Sigmoid colon (tissue), 7 donors: ENCODE results near the gene DNAJC3. TPM values are rescaled to one million over a fixed set of nuclear protein-coding genes. Genes with fewer than 3 reads are reported as not detected.
"Not testable (repeated sequence)": the region's sequence is repeated elsewhere in the genome, so short reads cannot be mapped to it uniquely, and the experiment has no call there.

ENCODE experiments used
- DNase-seq: peaks from one replicate; pipeline ENCODE4 v3.0.0-alpha.2; 2019
- H3K27ac ChIP-seq, 4 donors: fragments of 200-600 bp; sonication (generic); one replicate each; pipeline ENCODE4 v1.5.1; 2016 to 2019; ENCODE audit warnings: mild to moderate bottlenecking in 1 of 4
- H3K27me3 ChIP-seq, 3 donors: fragments of 200-600 bp; sonication (generic); one replicate each; pipeline ENCODE4 v1.5.1; 2019; ENCODE audit warnings: mild to moderate bottlenecking in 1 of 3
- H3K36me3 ChIP-seq, 4 donors: fragments of 200-600 bp; sonication (generic); one replicate each; pipeline ENCODE4 v1.5.1; 2016 to 2019
- H3K4me1 ChIP-seq, 4 donors: fragments of 200-600 bp; sonication (generic); one replicate each; pipeline ENCODE4 v1.5.1; 2017 to 2019
- H3K4me3 ChIP-seq, 4 donors: fragments of 200-600 bp; sonication (generic); one replicate each; pipeline ENCODE4 v1.5.1; 2017 to 2019; ENCODE audit warnings: mild to moderate bottlenecking in 2 of 4, moderate library complexity in 1 of 4
- H3K9me3 ChIP-seq, 4 donors: fragments of 200-600 bp in 3 of 4; sonication (generic) in 3 of 4; one replicate each; pipeline versions ENCODE4 v1.5.1 to v1.6.1; 2013 to 2019
- EP300 ChIP-seq, 4 donors: sonication (generic); formaldehyde crosslinking; IDR thresholded peaks; one replicate each; pipeline ENCODE4 v1.6.1; 2017; ENCODE audit warnings: antibody characterized with exemption in 4 of 4
- POLR2A ChIP-seq, 2 donors: fragments of 450-650 bp; IDR thresholded peaks; one replicate each; pipeline ENCODE4 v1.6.1; 2016; ENCODE audit warnings: antibody characterized with exemption in 2 of 2, mild to moderate bottlenecking in 2 of 2, moderate library complexity in 2 of 2
- POLR2AphosphoS5 ChIP-seq, 4 donors: sonication (generic); formaldehyde crosslinking; IDR thresholded peaks; one replicate each; pipeline ENCODE4 v1.6.1; 2017; ENCODE audit warnings: antibody characterized with exemption in 4 of 4
- WGBS, 2 donors: extraction: QIAGEN DNeasy Blood & Tissue Kit; methylation state at CpG; one replicate each; pipeline ENCODE4 v1.1.7; 2013; 5-methylcytosine and 5-hydroxymethylcytosine counted together
- intact Hi-C: fragments of 100-400 bp; cut with DNase I; formaldehyde crosslinking; loops from one replicate; pipeline ENCODE4 v1.15.1; 2023
- polyA plus RNA-seq, 3 donors: library from polyadenylated mRNA; stranded (reverse); fragments of 200-250 nt; gene quantifications; one replicate each; pipeline ENCODE4 v1.2.3, GENCODE V29; 2013
- total RNA-seq, 4 donors: library from RNA; depleted of rRNA; stranded (reverse); fragments of >200 nt; gene quantifications; one replicate each; pipeline ENCODE4 v1.1.0, GENCODE V29; 2016
- TF ChIP-seq, protein P1 (sequence below), 4 experiments: fragments of 450-650 bp in 3 of 4; fragments of 200-600 bp in 1 of 4; IDR thresholded peaks; one replicate each; pipeline ENCODE4 v1.5.1; 2016 to 2019; ENCODE audit warnings: antibody characterized with exemption in 4 of 4, mild to moderate bottlenecking in 3 of 4, moderate library complexity in 2 of 4
- donor health status: healthy with polysubstance abuse.
- donor health status: Bipolar disorder and iron deficiency.
- donor health status: healthy.

Gene DNAJC3
- total and polyA plus RNA-seq, 7 donors = 4.8 to 48.5 (median 41.5) TPM

DNA sequence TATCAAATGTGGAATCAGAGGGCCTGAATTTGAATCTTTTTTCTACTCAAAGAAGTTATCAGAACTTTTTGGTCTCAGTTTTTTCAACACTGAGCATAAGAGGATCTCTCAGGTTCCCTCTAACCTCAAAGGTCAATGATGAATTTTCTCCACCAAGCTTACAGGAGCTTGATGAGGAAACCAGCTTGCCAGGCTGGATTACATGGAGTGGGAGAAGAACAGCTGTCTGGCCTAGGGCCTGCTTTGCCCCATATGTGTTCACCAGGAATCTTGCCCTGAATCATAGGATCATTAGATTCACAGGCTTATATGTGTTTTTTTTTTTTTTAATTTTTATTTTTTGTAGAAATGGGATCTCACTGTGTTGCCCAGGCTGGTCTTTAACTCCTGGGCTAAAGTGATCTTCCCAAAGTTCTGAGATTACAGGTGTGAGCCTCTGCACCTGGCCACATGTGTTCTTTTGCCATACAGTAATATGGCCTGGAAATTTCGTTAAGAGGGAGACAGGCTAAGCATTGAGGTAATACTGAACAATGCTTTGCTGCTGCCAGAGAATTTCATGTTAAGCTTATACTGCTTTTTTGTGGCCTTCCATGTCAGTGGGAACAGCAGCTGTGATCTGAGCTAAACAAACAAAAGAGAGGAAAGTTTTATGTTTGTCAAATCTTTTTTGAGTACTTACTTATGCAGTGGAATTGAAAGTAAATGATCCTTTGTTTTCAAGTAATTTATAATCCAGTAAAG, 110.6 kb downstream of the DNAJC3 start:
- H3K36me3 ChIP-seq = peaks cover 0 to 56% (median 11%) of the 10 kb centered on the region in 4 donors
- 18 to 61% methylated on average over 1 of the region's 1 CpG for WGBS, 2 donors
- no peak for DNase-seq
- H3K9me3 ChIP-seq = no peaks in the 10 kb centered on the region
- no peak overlapping the region for H3K4me3 ChIP-seq
- TF ChIP-seq EP300 (IDR thresholded peaks at IDR 0.05) = no peak
- TF ChIP-seq, protein P1, sequence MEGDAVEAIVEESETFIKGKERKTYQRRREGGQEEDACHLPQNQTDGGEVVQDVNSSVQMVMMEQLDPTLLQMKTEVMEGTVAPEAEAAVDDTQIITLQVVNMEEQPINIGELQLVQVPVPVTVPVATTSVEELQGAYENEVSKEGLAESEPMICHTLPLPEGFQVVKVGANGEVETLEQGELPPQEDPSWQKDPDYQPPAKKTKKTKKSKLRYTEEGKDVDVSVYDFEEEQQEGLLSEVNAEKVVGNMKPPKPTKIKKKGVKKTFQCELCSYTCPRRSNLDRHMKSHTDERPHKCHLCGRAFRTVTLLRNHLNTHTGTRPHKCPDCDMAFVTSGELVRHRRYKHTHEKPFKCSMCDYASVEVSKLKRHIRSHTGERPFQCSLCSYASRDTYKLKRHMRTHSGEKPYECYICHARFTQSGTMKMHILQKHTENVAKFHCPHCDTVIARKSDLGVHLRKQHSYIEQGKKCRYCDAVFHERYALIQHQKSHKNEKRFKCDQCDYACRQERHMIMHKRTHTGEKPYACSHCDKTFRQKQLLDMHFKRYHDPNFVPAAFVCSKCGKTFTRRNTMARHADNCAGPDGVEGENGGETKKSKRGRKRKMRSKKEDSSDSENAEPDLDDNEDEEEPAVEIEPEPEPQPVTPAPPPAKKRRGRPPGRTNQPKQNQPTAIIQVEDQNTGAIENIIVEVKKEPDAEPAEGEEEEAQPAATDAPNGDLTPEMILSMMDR (IDR thresholded peaks at IDR 0.05) = no peak
- TF ChIP-seq POLR2A (IDR thresholded peaks at IDR 0.05) = no peak
- TF ChIP-seq POLR2AphosphoS5 (IDR thresholded peaks at IDR 0.05) = no peak
- H3K4me1 ChIP-seq = peaks cover 0 to 11% (median 10%) of the 10 kb centered on the region in 4 donors
- H3K27ac ChIP-seq = no peak overlapping the region
- no peaks in the 10 kb centered on the region for H3K27me3 ChIP-seq
- intact Hi-C loops = no loop called here

DNA sequence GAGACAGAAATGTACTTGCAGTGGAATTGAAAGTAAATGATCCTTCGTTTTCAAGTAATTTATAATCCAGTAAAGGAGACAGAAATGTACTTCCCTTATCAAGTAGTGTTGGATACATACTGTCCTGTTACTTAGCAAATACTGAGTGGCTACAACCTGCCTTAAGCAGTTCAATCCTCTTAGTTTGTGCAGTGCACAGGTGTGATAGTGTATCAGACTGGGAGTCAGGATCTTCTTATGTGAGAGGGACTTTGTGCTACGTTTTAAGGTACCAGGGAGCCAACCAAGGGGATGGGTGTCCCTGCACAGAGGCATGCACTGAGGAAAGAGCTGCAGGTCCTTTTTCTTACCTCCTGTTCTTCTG, 111.1 kb downstream of the DNAJC3 start:
- intact Hi-C loops = no loop called here
- no peaks in the 10 kb centered on the region for H3K27me3 ChIP-seq
- H3K4me1 ChIP-seq = peaks cover 0 to 11% (median 10%) of the 10 kb centered on the region in 4 donors
- WGBS, 2 donors = 16 to 56% methylated on average over 2 of the region's 2 CpGs
- H3K9me3 ChIP-seq = no peaks in the 10 kb centered on the region
- H3K27ac ChIP-seq = no peak overlapping the region
- no peak overlapping the region for H3K4me3 ChIP-seq
- DNase-seq = no peak
- TF ChIP-seq EP300 (IDR thresholded peaks at IDR 0.05) (no peak), POLR2AphosphoS5 (IDR thresholded peaks at IDR 0.05) (no peak), POLR2A (IDR thresholded peaks at IDR 0.05) (no peak)
- TF ChIP-seq, protein P1 (IDR thresholded peaks at IDR 0.05) = no peak
- H3K36me3 ChIP-seq = peaks cover 0 to 62% (median 12%) of the 10 kb centered on the region in 4 donors

DNA sequence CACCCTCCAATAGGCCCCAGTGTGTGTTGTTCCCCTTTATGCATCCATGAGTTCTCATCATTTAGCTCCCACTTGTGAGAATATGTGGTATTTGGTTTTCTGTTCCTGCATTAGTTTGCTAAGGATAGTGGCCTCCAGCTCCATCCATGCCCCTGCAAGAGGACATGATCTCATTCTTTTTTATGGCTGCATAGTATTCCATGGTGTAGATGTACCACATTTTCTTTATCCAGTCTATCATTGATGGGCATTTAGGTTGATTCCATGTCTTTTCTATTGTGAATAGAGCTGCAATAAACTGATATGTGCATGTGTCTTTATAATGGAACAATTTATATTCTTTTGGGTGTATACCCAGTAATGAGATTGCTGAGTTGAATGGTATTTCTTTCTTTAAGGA, 112.4 kb downstream of the DNAJC3 start:
- H3K9me3 ChIP-seq, H3K27me3 ChIP-seq, H3K4me1 ChIP-seq, H3K27ac ChIP-seq, DNase-seq, intact Hi-C loops, H3K4me3 ChIP-seq: not testable (repeated sequence)
- H3K36me3 ChIP-seq = peaks cover 0 to 66% (median 12%) of the 10 kb centered on the region in 4 donors

DNA sequence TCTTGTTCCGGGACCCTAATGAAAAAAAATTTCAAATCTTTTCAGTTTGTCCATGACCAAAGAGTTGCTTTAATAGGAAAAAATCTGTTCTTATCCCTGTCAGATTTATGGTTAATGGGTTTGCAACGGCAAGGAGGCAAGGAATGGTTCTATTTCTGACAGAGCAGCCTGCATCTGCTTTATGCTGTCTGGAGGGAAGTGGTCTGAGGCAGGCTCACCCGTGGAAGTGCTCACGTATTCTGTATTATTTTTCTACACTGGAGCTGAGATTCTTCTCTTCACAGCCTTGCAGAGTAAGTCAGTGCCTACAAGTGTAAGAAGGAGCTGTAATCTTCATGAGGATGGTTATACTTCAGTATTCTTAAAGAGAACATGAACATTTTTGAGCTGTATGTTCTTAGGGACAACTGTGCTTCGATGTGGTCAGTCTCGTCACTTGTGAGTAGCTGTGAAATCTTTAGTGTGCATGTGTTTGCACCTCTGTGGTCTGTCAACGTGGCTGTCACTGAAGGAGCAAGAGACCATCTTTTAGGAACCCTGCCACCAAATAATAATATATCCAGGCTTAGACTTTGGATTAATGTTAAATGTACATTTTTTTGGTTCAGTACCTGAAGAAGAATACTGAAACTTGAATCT, 114.3 kb downstream of the DNAJC3 start:
- H3K36me3 ChIP-seq = peaks cover 0 to 71% (median 12%) of the 10 kb centered on the region in 4 donors
- no peaks in the 10 kb centered on the region for H3K4me1 ChIP-seq
- H3K9me3 ChIP-seq = no peaks in the 10 kb centered on the region
- no peak for DNase-seq
- H3K27me3 ChIP-seq = no peaks in the 10 kb centered on the region
- no peak overlapping the region for H3K27ac ChIP-seq
- H3K4me3 ChIP-seq = no peak overlapping the region
- TF ChIP-seq POLR2AphosphoS5 (IDR thresholded peaks at IDR 0.05) (no peak), EP300 (IDR thresholded peaks at IDR 0.05) (no peak), POLR2A (IDR thresholded peaks at IDR 0.05) (no peak)
- TF ChIP-seq, protein P1 (IDR thresholded peaks at IDR 0.05) = no peak
- WGBS, 2 donors = 90 to 91% methylated on average over 7 of the region's 7 CpGs
- intact Hi-C loops = no loop called here

DNA sequence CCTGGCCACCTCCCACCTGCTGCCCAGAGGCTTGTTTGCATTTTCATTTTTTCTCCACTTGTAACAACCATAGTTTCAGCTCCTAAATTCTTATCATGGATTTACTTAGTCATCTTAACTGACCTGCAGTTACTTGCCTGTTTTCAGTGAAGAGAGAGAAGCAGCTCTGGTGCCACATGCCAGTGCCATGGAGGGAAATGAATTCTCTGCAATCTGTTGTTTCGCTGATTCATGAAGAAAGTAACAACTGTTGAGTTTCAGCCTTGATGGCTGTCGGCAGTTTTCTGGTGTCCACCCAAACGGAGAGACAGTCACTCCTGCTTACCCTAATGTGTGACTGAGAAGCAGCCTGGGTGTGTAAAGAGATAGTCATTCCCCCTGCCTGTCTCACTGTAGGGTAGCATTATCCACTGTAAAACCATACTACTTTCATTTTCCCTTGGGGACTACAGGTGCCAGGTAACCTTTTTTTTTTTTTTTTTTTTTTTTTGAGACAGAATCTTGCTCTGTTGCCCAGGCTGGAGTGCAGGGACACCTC, 116.1 kb downstream of the DNAJC3 start:
- H3K9me3 ChIP-seq = no peaks in the 10 kb centered on the region
- H3K4me1 ChIP-seq = no peaks in the 10 kb centered on the region
- H3K36me3 ChIP-seq = peaks cover 0 to 56% (median 5%) of the 10 kb centered on the region in 4 donors
- H3K4me3 ChIP-seq = no peak overlapping the region
- no peaks in the 10 kb centered on the region for H3K27me3 ChIP-seq
- 90 to 97% methylated on average over 3 of the region's 3 CpGs for WGBS, 2 donors
- intact Hi-C loops = no loop called here
- DNase-seq = no peak
- no peak overlapping the region for H3K27ac ChIP-seq
- TF ChIP-seq POLR2A (IDR thresholded peaks at IDR 0.05) = no peak
- TF ChIP-seq EP300 (IDR thresholded peaks at IDR 0.05) = no peak
- TF ChIP-seq, protein P1 (IDR thresholded peaks at IDR 0.05) = no peak
- TF ChIP-seq POLR2AphosphoS5 (IDR thresholded peaks at IDR 0.05) = no peak
